RWPE1 (cell line): ENCODE results near the gene IDE.

Experiments used
- CTCF ChIA-PET: fragments of 350-600 bp; sonication (Branson Sonifier 250); formaldehyde crosslinking; extraction: SDS; loops from one replicate; lab custom pipeline; 2021; lab: Yijun Ruan, JAX
- POLR2A ChIA-PET: fragments of 400-600 bp; formaldehyde crosslinking; extraction: SDS; loops from one replicate; lab custom pipeline; 2020; ENCODE audit warnings: antibody characterized with exemption; ENCODE audit not compliant: low non-redundant PET; lab: Yijun Ruan, JAX
- DNase-seq: peaks from one replicate; pipeline ENCODE4 v3.0.0; 2012; ENCODE audit warnings: low spot score
- H3K27ac ChIP-seq: fragments of 450-650 bp; 2 replicates; pipeline ENCODE4 v1.5.1; 2017
- CTCF ChIP-seq: fragments of 450-650 bp; conservative IDR thresholded peaks from 2 replicates; pipeline ENCODE4 v1.5.1; 2017; ENCODE audit warnings: low read depth, mild to moderate bottlenecking

IDE gene

GRCh38 chr10:92490387-92490786 lies 83.5 kb downstream of the IDE start:
- DNase-seq: no peak
- H3K27ac ChIP-seq: no peak overlapping the region
- POLR2A ChIA-PET: no interaction called here
- TF ChIP-seq CTCF: no peak
- CTCF ChIA-PET: no interaction called here

GRCh38 chr10:92486637-92487036 lies 87.3 kb downstream of the IDE start:
- CTCF ChIA-PET: interaction anchor here (1.2 kb wide), 1 partner anchor 50 kb away, joined by 4 read pairs; no protein-coding TSS in a partner anchor
- no peak for DNase-seq
- POLR2A ChIA-PET: no interaction called here
- TF ChIP-seq CTCF: no peak
- H3K27ac ChIP-seq: no peak overlapping the region

- CTCF ChIA-PET: interaction anchor here (1.2 kb wide), 1 partner anchor 33 kb away, joined by 3 read pairs; no protein-coding TSS in a partner anchor
- no peak for TF ChIP-seq CTCF
- no peak overlapping the region for H3K27ac ChIP-seq
- POLR2A ChIA-PET: no interaction called here
- DNase-seq: no peak
Observed at GRCh38 chr10:92483539-92483938, 90.4 kb downstream of the IDE start.

- no peak for DNase-seq
- ChIA-PET CTCF (interaction anchor here (0.7 kb wide), 1 partner anchor 132 kb away, joined by 3 read pairs; no protein-coding TSS in a partner anchor), POLR2A (no interaction called here)
- TF ChIP-seq CTCF: no peak
- no peak overlapping the region for H3K27ac ChIP-seq
Observed at GRCh38 chr10:92480413-92480812, 93.5 kb downstream of the IDE start.

GRCh38 chr10:92479547-92479946 lies 94.3 kb downstream of the IDE start:
- POLR2A ChIA-PET: no interaction called here
- no peak for DNase-seq
- TF ChIP-seq CTCF: no peak
- no peak overlapping the region for H3K27ac ChIP-seq
- CTCF ChIA-PET: interaction anchor here (0.6 to 3.0 kb wide), 6 partner anchors 10 to 1550 kb away, joined by 3 to 10 read pairs (median 4); partner anchors contain the start of gene IDE

- H3K27ac ChIP-seq: no peak overlapping the region
- no peak for TF ChIP-seq CTCF
- POLR2A ChIA-PET: interaction anchor here (0.7 kb wide), 1 partner anchor 10 kb away, joined by 4 read pairs; no protein-coding TSS in a partner anchor
- CTCF ChIA-PET: interaction anchor here (3.0 kb wide), 1 partner anchor 96 kb away, joined by 8 read pairs; the partner anchor contains the start of gene IDE
- no peak for DNase-seq
Observed at GRCh38 chr10:92478536-92478935, 95.4 kb downstream of the IDE start.
